Measurements from ENCODE around the gene ESPN. TPM values are rescaled to one million over a fixed set of nuclear protein-coding genes. Genes with fewer than 3 reads are reported as not detected.
"Not testable (repeated sequence)": the region's sequence is repeated elsewhere in the genome, so short reads cannot be mapped to it uniquely, and the experiment has no call there.

The ESPN gene, protein sequence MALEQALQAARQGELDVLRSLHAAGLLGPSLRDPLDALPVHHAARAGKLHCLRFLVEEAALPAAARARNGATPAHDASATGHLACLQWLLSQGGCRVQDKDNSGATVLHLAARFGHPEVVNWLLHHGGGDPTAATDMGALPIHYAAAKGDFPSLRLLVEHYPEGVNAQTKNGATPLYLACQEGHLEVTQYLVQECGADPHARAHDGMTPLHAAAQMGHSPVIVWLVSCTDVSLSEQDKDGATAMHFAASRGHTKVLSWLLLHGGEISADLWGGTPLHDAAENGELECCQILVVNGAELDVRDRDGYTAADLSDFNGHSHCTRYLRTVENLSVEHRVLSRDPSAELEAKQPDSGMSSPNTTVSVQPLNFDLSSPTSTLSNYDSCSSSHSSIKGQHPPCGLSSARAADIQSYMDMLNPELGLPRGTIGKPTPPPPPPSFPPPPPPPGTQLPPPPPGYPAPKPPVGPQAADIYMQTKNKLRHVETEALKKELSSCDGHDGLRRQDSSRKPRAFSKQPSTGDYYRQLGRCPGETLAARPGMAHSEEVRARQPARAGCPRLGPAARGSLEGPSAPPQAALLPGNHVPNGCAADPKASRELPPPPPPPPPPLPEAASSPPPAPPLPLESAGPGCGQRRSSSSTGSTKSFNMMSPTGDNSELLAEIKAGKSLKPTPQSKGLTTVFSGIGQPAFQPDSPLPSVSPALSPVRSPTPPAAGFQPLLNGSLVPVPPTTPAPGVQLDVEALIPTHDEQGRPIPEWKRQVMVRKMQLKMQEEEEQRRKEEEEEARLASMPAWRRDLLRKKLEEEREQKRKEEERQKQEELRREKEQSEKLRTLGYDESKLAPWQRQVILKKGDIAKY
- under 1 TPM; 0.39 to 0.44 TPM for total RNA-seq

DNA sequence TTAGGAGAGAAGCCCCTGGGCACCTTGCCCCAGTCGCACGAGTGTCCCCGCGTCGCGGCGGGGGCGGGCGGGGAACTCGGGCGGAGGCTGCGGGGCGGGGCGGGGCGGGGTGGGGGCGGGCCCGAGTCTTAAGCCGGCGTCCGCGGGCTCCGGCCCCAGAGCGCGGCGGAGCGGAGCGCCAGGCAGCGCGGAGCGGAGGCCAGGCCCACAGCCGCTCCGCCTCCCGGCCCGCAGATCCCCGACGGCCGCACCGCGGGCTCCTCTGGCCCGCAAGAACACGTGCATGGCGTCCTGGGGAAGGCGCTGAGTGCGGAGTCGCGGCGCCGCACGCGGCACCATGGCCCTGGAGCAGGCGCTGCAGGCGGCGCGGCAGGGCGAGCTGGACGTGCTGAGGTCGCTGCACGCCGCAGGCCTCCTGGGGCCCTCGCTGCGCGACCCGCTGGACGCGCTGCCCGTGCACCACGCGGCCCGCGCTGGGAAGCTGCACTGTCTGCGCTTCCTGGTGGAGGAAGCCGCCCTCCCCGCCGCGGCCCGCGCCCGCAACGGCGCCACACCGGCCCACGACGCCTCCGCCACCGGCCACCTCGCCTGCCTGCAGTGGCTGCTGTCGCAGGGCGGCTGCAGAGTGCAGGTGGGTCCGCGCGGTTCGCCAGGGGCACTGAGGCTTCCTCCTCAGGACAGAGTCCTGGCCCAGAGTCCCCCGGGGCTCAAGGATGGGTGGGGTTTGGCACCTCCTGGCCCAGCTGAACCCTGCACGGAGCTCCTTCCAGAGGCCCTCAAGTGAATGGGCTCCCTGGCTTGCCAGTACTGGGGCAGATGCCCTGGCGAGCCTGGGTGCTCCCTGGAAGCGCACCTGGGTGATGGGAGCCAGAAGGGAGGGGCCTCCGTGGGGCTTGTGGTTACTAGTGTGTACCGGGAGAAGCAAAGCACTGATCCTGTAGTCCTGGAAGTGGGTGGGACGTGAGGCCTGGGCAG is at the start of gene ESPN:
Gene ESPN, plus strand, starts transcription at position 158 of the 975 bp plus-strand sequence. Its CDS starts 180 bp downstream, at position 338.
- H3K9me3 Mint-ChIP-seq, result no peaks in the 10 kb centered on the region
- H3K4me1 Mint-ChIP-seq, result peaks cover 3% of the 10 kb centered on the region
- peaks cover 63% of the 10 kb centered on the region for H3K27me3 Mint-ChIP-seq
- DNase-seq, result no peak
- H3K27ac Mint-ChIP-seq, result no peak within 1 kb of the TSS
- H3K36me3 Mint-ChIP-seq, result no peaks in the 10 kb centered on the region
- H3K4me3 Mint-ChIP-seq, result peak within 1 kb of the TSS; percentile 14

DNA sequence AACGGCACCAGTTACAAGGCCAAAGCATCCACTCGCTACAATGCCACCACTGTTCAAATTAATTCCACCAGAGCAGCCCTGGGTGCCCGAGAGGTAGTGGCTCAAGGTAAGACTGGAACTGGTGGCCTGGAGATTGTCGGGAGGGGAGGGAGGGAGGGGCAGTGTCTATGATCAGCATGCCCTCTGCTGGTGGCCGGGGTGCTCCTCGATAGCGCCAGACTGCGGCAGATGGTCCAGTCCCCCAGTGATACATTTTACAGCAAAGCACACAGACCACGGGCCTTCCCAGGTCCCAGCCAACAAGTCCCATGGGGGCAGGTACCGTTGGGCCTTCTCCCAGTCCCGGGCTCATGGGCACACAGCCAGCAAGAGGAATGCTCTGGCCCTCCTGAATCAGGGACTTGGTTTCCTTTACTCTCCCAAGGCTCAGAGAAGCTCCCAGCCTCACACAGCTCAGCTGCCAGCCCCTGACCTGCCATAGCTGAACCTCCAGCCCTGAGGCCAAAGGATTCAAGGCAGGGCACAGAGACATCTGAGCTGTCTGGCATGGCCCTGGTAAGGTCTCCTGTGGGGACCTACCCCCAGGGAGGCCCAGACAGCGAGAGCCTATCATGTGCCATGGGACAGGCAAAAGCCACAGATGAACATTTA is 46.4 kb upstream of the ESPN start:
- H3K4me3 Mint-ChIP-seq, result no peak overlapping the region
- H3K4me1 Mint-ChIP-seq, result peaks cover 3% of the 10 kb centered on the region
- peaks cover 4% of the 10 kb centered on the region for H3K9me3 Mint-ChIP-seq
- peaks cover 8% of the 10 kb centered on the region for H3K36me3 Mint-ChIP-seq
- H3K27ac Mint-ChIP-seq, result no peak overlapping the region
- H3K27me3 Mint-ChIP-seq, result no peaks in the 10 kb centered on the region
- DNase-seq, result no peak

DNA sequence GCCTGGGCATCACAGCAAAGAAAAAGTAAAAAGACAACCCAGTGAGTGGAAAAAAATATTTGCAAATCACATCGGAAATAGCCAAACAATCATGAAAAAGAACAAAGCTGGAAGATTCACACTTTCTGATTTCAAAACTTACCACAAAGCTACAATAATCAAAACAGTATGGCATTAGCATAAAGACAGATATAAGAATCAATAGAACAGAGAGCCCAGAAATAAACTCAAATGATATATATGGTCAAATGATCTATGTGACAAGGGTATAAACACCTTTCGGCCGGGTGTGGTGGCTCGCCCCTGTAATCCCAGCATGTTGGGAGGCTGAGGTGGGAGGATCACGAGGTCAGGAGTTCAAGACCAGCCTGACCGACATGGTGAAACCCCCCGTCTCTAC is 44.5 kb upstream of the ESPN start:
- Mint-ChIP-seq H3K27ac (no peak overlapping the region), H3K27me3 (no peaks in the 10 kb centered on the region), H3K36me3 (peaks cover 8% of the 10 kb centered on the region), H3K4me3 (no peak overlapping the region), H3K9me3 (peaks cover 4% of the 10 kb centered on the region), H3K4me1 (peaks cover 3% of the 10 kb centered on the region)
- no peak for DNase-seq

DNA sequence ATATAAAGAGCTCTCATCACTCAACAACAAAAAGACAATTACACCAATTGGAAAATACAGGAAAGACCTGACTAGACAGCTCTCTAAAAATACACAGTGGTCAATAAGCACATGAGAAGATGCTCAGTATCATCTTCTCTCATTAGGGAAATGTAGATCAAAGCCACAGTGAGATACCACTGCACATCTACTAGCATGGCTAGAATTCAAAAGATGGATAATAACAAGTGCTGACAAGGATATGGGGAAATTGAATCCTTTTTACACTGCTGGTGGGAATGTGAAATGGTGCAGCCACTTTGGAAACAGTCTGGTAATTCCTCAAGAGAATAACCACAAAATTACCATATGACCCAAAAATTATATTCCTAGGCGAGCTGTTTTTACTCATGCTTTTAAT is 40.4 kb upstream of the ESPN start:
- Mint-ChIP-seq H3K27me3 (no peaks in the 10 kb centered on the region), H3K36me3 (peaks cover 10% of the 10 kb centered on the region), H3K9me3 (peaks cover 4% of the 10 kb centered on the region), H3K4me3 (no peak overlapping the region), H3K27ac (no peak overlapping the region), H3K4me1 (peaks cover 9% of the 10 kb centered on the region)
- no peak for DNase-seq

DNA sequence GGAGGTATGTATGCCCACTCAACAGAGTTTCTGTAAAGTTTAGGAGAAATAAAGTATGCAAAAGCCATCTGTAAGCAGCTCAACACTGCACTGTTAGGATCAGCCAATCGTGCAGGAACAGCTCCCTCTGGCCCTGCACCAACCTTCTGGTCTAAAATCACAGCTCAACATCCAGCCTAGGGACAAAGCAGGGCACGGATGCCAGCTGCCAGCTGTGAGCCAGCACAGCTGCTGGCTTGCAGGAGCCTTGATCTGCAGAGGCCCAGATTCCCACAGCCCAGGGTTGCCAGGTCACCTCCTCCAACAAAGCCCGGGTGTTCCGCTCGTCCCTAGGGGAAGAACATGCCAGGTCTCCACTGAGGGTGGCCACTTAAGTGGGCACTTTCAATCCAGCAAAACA is 39.6 kb upstream of the ESPN start:
- Mint-ChIP-seq H3K4me3 (no peak overlapping the region), H3K27me3 (no peaks in the 10 kb centered on the region), H3K27ac (no peak overlapping the region), H3K4me1 (peaks cover 9% of the 10 kb centered on the region), H3K36me3 (peaks cover 7% of the 10 kb centered on the region), H3K9me3 (peaks cover under 1% of the 10 kb centered on the region)
- no peak for DNase-seq

DNA sequence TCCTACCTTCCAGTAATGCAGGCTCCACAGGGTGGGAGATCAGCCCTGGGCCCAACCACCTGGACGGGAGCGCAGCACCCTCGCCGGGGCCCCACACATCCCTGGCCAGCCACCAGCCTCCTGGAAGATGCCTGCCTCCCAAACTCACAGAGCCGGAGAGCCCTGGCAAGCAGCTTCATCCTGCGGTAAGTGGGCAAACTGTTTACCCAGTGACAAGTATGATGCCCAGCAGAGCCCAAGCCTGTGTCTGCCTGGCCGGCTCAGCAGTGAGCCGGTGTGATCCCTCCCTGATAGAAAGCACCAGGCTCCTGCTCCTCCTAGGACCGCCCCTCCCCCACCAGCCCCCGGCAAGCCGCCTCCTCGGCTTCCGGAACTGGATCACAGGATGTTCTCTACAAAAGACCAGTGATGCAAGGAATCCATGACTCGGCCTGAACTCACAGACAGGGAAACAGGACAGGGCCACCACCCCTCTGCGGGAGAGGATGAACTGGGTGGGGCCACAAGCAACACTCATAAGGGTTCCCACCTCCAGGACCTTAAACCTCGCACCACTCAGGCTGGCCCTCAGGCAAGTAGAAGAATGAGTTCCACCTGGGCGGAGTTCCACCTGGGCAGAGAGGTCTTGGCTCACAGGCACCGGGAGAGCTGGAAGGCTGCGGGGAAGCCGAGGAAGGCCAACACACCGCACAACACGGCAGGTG is 38.9 kb upstream of the ESPN start:
- no peaks in the 10 kb centered on the region for H3K9me3 Mint-ChIP-seq
- H3K36me3 Mint-ChIP-seq, result peaks cover 10% of the 10 kb centered on the region
- peaks cover 8% of the 10 kb centered on the region for H3K4me1 Mint-ChIP-seq
- H3K27ac Mint-ChIP-seq, result no peak overlapping the region
- H3K27me3 Mint-ChIP-seq, result no peaks in the 10 kb centered on the region
- DNase-seq, result no peak
- H3K4me3 Mint-ChIP-seq, result no peak overlapping the region

DNA sequence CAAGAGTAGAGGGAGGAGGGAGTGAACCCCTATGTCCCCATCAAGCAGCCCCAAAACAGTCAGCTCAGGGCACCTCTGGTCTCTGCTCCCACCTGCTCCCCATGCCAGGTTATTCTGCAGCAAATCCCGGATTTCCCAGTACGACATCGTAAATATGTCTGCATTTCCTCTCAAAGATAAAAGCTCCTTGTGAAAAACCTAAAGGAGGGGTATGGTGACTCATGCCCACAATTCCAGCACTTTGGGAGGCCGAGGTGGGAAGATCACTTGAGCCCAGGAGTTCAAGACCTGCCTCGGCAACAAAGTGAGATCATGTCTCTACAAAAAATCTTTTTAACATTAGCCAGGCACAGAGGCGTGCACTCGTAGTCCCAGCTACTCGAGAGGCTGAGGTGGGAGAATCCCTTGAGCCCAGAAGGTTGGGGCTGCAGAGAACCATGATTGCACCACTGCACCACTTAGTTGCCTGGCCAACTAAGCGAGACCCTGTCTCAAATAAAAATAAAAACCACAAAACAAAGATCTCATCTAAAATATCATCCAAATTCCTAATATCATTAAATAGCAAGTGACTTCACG is 38.1 kb upstream of the ESPN start:
- H3K4me3 Mint-ChIP-seq, result no peak overlapping the region
- H3K4me1 Mint-ChIP-seq, result peaks cover 6% of the 10 kb centered on the region
- H3K27me3 Mint-ChIP-seq, result no peaks in the 10 kb centered on the region
- no peak for DNase-seq
- no peak overlapping the region for H3K27ac Mint-ChIP-seq
- peaks cover 8% of the 10 kb centered on the region for H3K36me3 Mint-ChIP-seq
- no peaks in the 10 kb centered on the region for H3K9me3 Mint-ChIP-seq

DNA sequence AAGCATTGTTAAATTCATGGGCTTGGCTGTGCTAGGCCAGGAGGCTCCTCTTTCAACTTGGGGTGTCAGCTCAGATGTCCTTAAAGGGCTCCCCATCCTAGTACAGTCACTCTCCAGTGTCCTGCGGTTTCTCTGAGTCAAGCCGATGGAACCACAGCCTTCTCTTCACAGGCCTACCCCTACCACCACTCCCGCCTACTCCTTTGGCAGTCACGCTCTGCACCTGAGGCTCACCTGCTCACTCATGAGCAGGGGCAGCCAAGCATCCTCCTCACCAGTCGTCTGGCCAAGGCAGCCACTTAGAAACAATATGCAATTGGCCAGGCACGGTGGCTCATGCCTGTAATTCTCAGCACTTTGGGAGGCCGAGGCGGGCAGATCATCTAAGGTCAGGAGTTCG is 34.6 kb upstream of the ESPN start:
- no peak overlapping the region for H3K4me3 Mint-ChIP-seq
- peaks cover 13% of the 10 kb centered on the region for H3K36me3 Mint-ChIP-seq
- DNase-seq, result no peak
- H3K9me3 Mint-ChIP-seq, result peaks cover under 1% of the 10 kb centered on the region
- peaks cover 24% of the 10 kb centered on the region for H3K4me1 Mint-ChIP-seq
- H3K27me3 Mint-ChIP-seq, result no peaks in the 10 kb centered on the region
- H3K27ac Mint-ChIP-seq, result no peak overlapping the region

DNA sequence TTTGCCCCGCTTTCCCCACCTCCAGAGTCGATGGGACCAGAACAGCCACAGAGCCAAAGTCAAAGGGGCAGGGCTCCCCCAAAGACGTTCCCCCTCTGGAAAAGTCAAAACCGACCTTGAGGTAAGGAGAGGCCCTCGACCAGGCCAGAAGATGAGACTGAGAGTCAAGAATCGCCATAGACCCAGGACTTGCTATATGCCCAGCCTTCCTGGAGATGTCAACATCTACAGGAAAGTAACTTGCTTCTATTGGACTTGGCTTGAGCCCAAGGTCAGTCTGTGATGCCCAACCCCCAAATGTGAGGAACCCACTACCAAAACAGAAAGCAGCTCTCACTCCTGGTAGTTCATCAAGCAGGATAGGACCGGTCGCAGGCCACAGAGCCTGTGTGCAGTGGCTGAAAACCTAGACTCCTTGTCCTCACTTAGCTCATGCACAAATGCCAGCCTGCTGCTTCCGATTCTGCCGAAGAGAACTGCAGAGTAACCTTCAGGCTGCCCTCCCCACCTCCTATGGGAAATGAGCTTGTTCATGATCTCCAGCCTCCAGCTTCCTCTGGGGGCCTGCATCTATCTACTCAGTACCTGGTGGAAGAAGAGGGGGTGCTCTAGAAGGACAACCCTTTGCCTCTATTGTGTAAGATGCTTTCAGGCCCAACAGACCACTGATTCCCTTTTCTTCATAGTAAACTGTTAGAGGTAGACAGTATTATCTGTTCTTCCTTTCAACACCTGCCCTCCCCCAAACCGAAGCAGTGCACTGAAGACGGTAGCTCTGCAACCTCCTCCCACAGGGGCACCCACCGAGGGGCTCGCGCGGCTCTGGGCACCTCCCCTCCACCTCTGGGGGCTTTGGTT is 32.4 kb upstream of the ESPN start:
- peak overlapping the region; percentile 56 for H3K27ac Mint-ChIP-seq

DNA sequence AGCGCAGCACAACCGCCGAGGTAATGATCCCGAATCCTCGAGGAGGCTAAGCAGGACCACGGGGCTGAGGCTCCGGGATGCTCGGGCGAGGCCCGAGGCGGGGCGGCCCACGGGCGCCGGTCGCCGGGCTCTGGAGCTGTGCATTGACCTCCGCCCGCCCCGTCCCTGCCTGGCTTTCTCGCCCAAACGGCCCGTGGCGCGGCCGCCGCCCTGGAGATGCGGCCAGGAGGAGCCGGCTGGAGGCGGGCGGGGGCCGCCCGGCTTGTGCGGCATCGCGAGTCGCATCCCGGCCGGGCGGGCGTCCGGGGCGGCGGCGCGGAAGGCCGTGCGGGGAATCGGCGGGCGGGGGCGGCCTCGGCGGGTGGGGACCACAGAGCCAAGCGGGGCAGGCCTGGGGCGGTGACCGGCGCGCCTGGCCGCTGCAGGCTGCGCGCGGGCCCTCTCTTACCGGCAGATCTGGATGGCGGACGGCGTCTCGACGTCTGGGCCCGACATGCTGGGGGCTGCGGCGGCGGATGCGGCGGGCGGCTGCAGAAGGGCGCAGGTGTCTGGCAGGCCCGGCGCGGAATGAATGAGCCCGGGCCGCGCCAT is 31.7 kb upstream of the ESPN start:
- Mint-ChIP-seq H3K36me3 (peaks cover 12% of the 10 kb centered on the region), H3K27me3 (no peaks in the 10 kb centered on the region), H3K4me3 (peak overlapping the region; percentile 84), H3K9me3 (peaks cover 1% of the 10 kb centered on the region), H3K27ac (peak overlapping the region; percentile 87), H3K4me1 (peaks cover 21% of the 10 kb centered on the region)
- no peak for DNase-seq

More for the DNA sequence above, 32.4 kb upstream of the ESPN start:
- peak overlapping the region; percentile 84 for H3K4me3 Mint-ChIP-seq
- H3K36me3 Mint-ChIP-seq, result peaks cover 12% of the 10 kb centered on the region
- peaks cover 1% of the 10 kb centered on the region for H3K9me3 Mint-ChIP-seq
- no peaks in the 10 kb centered on the region for H3K27me3 Mint-ChIP-seq
- DNase-seq, result peak; percentile 15
- peaks cover 21% of the 10 kb centered on the region for H3K4me1 Mint-ChIP-seq

DNA sequence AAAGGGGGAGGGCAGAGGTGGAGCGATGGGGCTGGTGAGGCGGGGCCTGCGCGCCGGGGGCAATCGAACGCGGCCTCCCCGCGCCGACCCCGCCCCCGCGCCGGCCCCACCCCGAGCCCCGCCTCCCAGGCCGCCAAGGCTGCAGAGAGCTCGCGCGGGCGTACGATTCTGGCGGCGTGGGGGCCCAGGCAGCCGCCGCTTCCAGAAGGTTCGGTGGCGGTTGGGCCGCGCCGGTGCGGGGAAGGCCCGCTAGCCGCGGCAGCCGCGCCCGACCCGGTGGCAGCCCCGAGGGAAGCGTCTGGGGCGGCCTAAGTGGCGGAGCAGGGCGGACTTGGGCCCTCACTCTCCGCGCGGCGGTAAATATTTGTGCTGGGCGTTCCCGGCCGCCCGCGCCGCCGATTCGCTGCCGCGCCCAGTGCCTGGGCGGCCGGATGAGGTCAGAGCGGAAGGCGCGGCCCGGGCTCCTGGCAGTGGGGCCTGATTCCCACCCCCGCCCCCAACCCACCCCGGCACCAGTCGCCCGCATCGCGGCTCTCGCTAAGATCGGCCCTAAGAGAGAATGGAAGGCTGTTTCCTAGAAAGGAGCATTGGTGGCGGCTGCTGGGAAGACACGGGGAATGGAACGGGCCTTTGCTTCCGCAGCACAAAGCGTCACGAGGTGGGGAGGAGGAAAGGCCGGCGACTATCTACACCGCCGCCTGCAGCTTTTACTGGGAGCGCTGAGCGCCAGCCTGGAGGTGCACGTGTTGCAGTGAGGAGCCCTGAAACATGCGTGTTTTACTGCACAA is 31.0 kb upstream of the ESPN start, which contains the start of gene ACOT7:
Gene ACOT7, minus strand, starts transcription at position 368 of the 788 bp plus-strand sequence. CDS start 368 bp downstream, outside the sequence.
- H3K9me3 Mint-ChIP-seq, result peaks cover 1% of the 10 kb centered on the region
- H3K27ac Mint-ChIP-seq, result peak within 1 kb of the TSS; percentile 93
- H3K27me3 Mint-ChIP-seq, result no peaks in the 10 kb centered on the region
- peak within 1 kb of the TSS; percentile 84 for H3K4me3 Mint-ChIP-seq
- DNase-seq, result peak; percentile 94
- peaks cover 21% of the 10 kb centered on the region for H3K4me1 Mint-ChIP-seq
- peaks cover 12% of the 10 kb centered on the region for H3K36me3 Mint-ChIP-seq

DNA sequence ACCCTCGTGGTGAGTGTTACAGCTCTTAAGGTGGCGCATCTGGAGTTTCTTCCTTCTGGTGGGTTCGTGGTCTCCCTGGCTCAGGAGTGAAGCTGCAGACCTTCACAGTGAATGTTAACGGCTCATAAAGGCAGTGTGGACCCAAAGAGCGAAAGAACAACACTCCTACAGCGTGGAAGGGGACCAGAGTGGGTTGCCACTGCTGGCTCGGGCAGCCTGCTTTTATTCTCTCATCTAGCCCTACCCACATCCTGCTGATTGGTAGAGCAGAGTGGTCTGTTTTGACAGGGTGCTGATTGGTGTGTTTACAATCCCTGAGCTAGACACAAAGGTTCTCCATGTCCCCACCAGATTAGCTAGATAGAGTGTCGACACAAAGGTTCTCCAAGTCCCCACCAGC is 29.4 kb upstream of the ESPN start:
- not testable (repeated sequence) for H3K9me3 Mint-ChIP-seq, H3K27me3 Mint-ChIP-seq
- Mint-ChIP-seq H3K36me3 (peaks cover 10% of the 10 kb centered on the region), H3K4me3 (peak overlapping the region; percentile 81), H3K4me1 (peaks cover 21% of the 10 kb centered on the region), H3K27ac (peak overlapping the region; percentile 72)
- peak; percentile 23 for DNase-seq
